Subcutaneous abdominal adipose tissue (tissue), 5 donors: ENCODE measurements around the gene TPH2.

Experiments used
- H3K27ac ChIP-seq: one replicate; pipeline ENCODE4 v1.7.0; 2013; ENCODE audit warnings: low read depth, mild to moderate bottlenecking, inconsistent platforms, low read length, moderate library complexity
- H3K27me3 ChIP-seq, 5 donors: one replicate each; pipeline ENCODE4 v1.7.0; 2013; ENCODE audit warnings: low read length in 5 of 5, inconsistent platforms in 1 of 5; ENCODE audit not compliant: control insufficient read depth in 5 of 5, insufficient read depth in 4 of 5
- H3K36me3 ChIP-seq, 5 donors: one replicate each; pipeline ENCODE4 v1.7.0; 2013; ENCODE audit warnings: low read length in 5 of 5; ENCODE audit not compliant: control insufficient read depth in 5 of 5, insufficient read depth in 5 of 5
- H3K4me1 ChIP-seq, 5 donors: one replicate each; pipeline ENCODE4 v1.7.0; 2013; ENCODE audit warnings: low read length in 5 of 5, mild to moderate bottlenecking in 3 of 5, moderate library complexity in 1 of 5; ENCODE audit not compliant: control insufficient read depth in 5 of 5, insufficient read depth in 5 of 5
- H3K4me3 ChIP-seq, 5 donors: one replicate each; pipeline ENCODE4 v1.7.0; 2013; ENCODE audit warnings: low read length in 5 of 5, low read depth in 1 of 5
- H3K9ac ChIP-seq, 5 donors: one replicate each; pipeline ENCODE4 v1.7.0; 2013; ENCODE audit warnings: low read length in 5 of 5, mild to moderate bottlenecking in 4 of 5, moderate library complexity in 3 of 5
- H3K9me3 ChIP-seq, 5 donors: one replicate each; pipeline ENCODE4 v1.7.0; 2013; ENCODE audit warnings: low read length in 5 of 5; ENCODE audit not compliant: control insufficient read depth in 5 of 5
- donor health status: healthy.
- donor health status: healthy.
- donor health status: healthy.
- donor health status: healthy.
- donor health status: healthy.

The TPH2 gene

GRCh38 chr12:71981149-71981548, 42.5 kb downstream of the TPH2 start:
- H3K4me3 ChIP-seq: no peak overlapping the region
- H3K4me1 ChIP-seq: no peaks in the 10 kb centered on the region
- no peaks in the 10 kb centered on the region for H3K36me3 ChIP-seq
- H3K9me3 ChIP-seq: no peaks in the 10 kb centered on the region
- H3K27ac ChIP-seq: no peak overlapping the region
- H3K27me3 ChIP-seq: peaks cover 0 to 3% (median 0%) of the 10 kb centered on the region in 5 donors
- no peak overlapping the region for H3K9ac ChIP-seq

- H3K27me3 ChIP-seq: no peaks in the 10 kb centered on the region
- H3K4me1 ChIP-seq: no peaks in the 10 kb centered on the region
- H3K4me3 ChIP-seq: no peak overlapping the region
- no peaks in the 10 kb centered on the region for H3K9me3 ChIP-seq
- H3K9ac ChIP-seq: no peak overlapping the region
- no peak overlapping the region for H3K27ac ChIP-seq
- H3K36me3 ChIP-seq: no peaks in the 10 kb centered on the region
These were observed 56.1 kb downstream of the TPH2 start for GRCh38 chr12:71994715-71995114.

- H3K27me3 ChIP-seq: peaks cover 0 to under 1% (median 0%) of the 10 kb centered on the region in 5 donors
- H3K27ac ChIP-seq: no peak overlapping the region
- H3K4me3 ChIP-seq: no peak overlapping the region
- H3K36me3 ChIP-seq: no peaks in the 10 kb centered on the region
- no peaks in the 10 kb centered on the region for H3K4me1 ChIP-seq
- no peak overlapping the region for H3K9ac ChIP-seq
- H3K9me3 ChIP-seq: no peaks in the 10 kb centered on the region
These were observed 61.1 kb downstream of the TPH2 start for GRCh38 chr12:71999795-72000194.

- Histone ChIP-seq H3K27me3 (peaks cover 0 to 2% (median 0%) of the 10 kb centered on the region in 5 donors), H3K9me3 (no peaks in the 10 kb centered on the region), H3K9ac (no peak overlapping the region), H3K27ac (no peak overlapping the region), H3K4me1 (no peaks in the 10 kb centered on the region), H3K36me3 (no peaks in the 10 kb centered on the region), H3K4me3 (no peak overlapping the region)
These were observed 62.5 kb downstream of the TPH2 start for GRCh38 chr12:72000969-72001648.

GRCh38 chr12:72006766-72007165, 68.1 kb downstream of the TPH2 start:
- Histone ChIP-seq H3K9me3 (no peaks in the 10 kb centered on the region), H3K4me1 (no peaks in the 10 kb centered on the region), H3K9ac (no peak overlapping the region), H3K4me3 (no peak overlapping the region), H3K36me3 (no peaks in the 10 kb centered on the region), H3K27me3 (peaks cover 0 to 3% (median 0%) of the 10 kb centered on the region in 5 donors), H3K27ac (no peak overlapping the region)

GRCh38 chr12:72010356-72010755, 71.7 kb downstream of the TPH2 start:
- no peaks in the 10 kb centered on the region for H3K4me1 ChIP-seq
- no peaks in the 10 kb centered on the region for H3K9me3 ChIP-seq
- H3K4me3 ChIP-seq: no peak overlapping the region
- H3K36me3 ChIP-seq: no peaks in the 10 kb centered on the region
- H3K27me3 ChIP-seq: peaks cover 0 to 3% (median 0%) of the 10 kb centered on the region in 5 donors
- no peak overlapping the region for H3K27ac ChIP-seq
- no peak overlapping the region for H3K9ac ChIP-seq

GRCh38 chr12:72011374-72011773, 72.7 kb downstream of the TPH2 start:
- H3K9me3 ChIP-seq: no peaks in the 10 kb centered on the region
- peaks cover 0 to 3% (median 0%) of the 10 kb centered on the region in 5 donors for H3K27me3 ChIP-seq
- no peak overlapping the region for H3K9ac ChIP-seq
- H3K36me3 ChIP-seq: no peaks in the 10 kb centered on the region
- H3K4me3 ChIP-seq: no peak overlapping the region
- no peaks in the 10 kb centered on the region for H3K4me1 ChIP-seq
- H3K27ac ChIP-seq: no peak overlapping the region

GRCh38 chr12:72012874-72013273, 74.2 kb downstream of the TPH2 start:
- H3K36me3 ChIP-seq: no peaks in the 10 kb centered on the region
- no peak overlapping the region for H3K4me3 ChIP-seq
- H3K27ac ChIP-seq: no peak overlapping the region
- no peaks in the 10 kb centered on the region for H3K4me1 ChIP-seq
- peaks cover 0 to 3% (median 0%) of the 10 kb centered on the region in 5 donors for H3K27me3 ChIP-seq
- H3K9me3 ChIP-seq: no peaks in the 10 kb centered on the region
- no peak overlapping the region for H3K9ac ChIP-seq

GRCh38 chr12:72015895-72016294, 77.2 kb downstream of the TPH2 start:
- H3K27ac ChIP-seq: no peak overlapping the region
- no peaks in the 10 kb centered on the region for H3K36me3 ChIP-seq
- no peak overlapping the region for H3K9ac ChIP-seq
- H3K4me3 ChIP-seq: no peak overlapping the region
- H3K9me3 ChIP-seq: no peaks in the 10 kb centered on the region
- no peaks in the 10 kb centered on the region for H3K4me1 ChIP-seq
- H3K27me3 ChIP-seq: no peaks in the 10 kb centered on the region

GRCh38 chr12:72017054-72017651, 78.5 kb downstream of the TPH2 start:
- H3K9me3 ChIP-seq: no peaks in the 10 kb centered on the region
- no peak overlapping the region for H3K27ac ChIP-seq
- no peaks in the 10 kb centered on the region for H3K4me1 ChIP-seq

More at GRCh38 chr12:72017054-72017651, 78.5 kb downstream of the TPH2 start:
- H3K27me3 ChIP-seq: no peaks in the 10 kb centered on the region
- no peaks in the 10 kb centered on the region for H3K36me3 ChIP-seq
- no peak overlapping the region for H3K4me3 ChIP-seq
- H3K9ac ChIP-seq: no peak overlapping the region
